ENCODE measurements around the gene OR4F15.

Gene OR4F15

DNA sequence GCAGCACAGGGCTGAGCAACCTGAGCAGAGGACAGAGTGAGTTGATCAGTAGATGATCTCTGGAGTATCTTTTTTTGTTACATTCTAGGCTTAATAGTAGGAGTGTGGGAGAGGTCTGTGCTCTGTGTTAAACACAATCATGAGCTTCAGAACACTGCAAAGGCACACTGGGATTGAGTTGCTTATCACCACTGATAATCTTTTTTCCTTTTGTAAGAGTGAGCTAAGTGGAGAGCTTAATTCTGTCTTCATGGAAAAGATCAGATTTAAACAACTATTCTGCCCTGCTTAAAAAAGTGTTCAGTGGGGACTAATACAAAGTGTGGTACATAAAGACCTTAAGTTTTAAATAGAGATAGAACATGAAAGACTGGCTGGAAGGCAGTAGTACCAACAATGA is 7.6 kb upstream of the OR4F15 start:
- no peak for DNase-seq (ENCODE audit: low read depth, low spot score)

DNA sequence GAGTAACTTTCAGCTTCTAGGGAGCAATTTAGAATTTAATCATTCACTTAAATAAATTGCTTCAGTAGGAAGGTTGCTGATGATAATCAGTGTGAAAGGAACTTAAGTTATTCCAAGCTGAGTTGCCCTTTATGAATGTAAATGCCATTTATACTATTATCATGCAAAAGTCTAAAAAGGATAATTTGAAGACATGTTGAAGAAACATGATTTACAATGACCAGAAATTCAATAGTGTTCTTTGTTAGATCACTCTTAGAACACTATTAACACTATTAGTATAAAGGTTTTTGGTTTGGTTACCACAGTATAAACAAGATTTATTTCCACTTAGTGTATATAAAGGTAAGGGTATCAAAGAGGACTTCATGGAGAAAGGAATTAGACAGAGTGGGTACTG is 7.1 kb upstream of the OR4F15 start:
- DNase-seq (ENCODE audit: low read depth, low spot score): no peak

DNA sequence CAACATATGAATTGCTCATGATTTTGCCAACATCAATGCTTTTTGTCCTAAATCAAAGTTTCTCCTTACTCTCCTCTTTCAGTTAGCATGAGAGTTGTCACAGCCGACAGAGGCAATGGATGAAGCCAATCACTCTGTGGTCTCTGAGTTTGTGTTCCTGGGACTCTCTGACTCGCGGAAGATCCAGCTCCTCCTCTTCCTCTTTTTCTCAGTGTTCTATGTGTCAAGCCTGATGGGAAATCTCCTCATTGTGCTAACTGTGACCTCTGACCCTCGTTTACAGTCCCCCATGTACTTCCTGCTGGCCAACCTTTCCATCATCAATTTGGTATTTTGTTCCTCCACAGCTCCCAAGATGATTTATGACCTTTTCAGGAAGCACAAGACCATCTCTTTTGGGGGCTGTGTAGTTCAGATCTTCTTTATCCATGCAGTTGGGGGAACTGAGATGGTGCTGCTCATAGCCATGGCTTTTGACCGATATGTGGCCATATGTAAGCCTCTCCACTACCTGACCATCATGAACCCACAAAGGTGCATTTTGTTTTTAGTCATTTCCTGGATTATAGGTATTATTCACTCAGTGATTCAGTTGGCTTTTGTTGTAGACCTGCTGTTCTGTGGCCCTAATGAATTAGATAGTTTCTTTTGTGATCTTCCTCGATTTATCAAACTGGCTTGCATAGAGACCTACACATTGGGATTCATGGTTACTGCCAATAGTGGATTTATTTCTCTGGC is 6.2 kb upstream of the OR4F15 start:
- DNase-seq (ENCODE audit: low read depth, low spot score): no peak

DNA sequence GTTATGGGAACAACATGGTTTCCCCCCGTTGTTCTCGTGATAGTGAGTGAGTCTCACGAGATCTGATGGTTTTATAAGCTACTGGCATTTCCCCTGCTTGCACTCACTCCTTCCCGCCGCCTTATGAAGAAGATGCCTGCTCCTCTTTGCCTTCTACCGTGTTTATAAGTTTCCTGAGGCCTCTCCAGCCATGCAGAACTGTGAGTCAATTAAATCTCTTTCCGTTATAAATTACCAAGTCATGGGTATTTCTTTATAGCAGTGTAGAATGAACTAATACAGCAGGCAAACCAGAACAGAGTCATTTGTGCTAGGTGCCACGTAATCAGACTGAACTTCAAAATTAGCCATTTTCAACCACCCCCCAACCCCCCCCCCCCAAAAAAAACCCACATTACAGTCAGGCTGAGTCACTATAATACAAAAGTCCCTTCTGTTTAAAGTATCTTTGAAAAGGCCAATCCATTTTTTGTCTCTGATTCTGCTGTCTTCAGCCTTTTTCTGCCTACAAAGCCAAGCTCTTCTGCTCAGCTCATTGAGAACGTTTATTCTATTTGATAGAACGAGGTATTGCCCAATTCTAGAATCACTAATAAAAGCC is 4.6 kb upstream of the OR4F15 start:
- DNase-seq (ENCODE audit: low read depth, low spot score): no peak

DNA sequence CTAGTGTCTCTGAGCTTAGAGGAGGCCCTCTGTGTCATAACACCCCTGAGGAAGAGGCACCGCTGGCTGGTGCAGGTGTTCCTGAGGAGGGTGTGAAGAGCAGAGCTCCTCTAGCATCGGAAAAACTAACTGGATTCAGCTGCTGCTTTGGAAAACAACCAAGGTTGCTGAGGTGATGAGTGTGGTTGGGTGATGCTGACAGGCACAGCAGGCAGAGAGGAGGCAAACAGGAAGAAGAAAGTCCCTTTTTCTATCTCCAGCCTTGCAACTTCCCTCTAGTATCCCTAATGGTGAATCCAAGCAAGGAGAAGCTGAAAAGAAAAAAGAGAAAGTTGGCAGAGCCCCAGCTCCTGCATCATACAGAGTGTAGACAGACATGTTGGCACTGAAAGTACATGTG is 3.8 kb upstream of the OR4F15 start:
- no peak for DNase-seq (ENCODE audit: low read depth, low spot score)

DNA sequence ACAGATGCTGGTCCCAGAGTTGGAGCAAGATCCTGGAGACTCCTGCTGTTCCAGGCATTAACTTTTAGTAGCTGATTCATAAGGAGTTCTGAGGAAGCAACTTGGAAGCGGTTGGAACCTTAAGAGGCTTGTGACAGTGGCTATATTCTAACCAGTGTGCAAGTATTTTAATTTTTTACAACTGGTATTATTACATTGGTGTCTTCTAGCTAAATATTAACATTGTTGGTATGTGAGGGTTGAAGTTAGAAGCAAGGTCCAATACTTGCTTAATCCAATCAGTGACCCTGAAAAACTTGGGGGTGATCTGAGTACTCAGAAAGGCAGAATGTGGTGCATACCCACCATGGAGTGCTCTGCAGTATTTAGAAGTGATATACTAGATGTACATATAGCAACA is 1.5 kb upstream of the OR4F15 start:
- no peak for DNase-seq (ENCODE audit: low read depth, low spot score)

DNA sequence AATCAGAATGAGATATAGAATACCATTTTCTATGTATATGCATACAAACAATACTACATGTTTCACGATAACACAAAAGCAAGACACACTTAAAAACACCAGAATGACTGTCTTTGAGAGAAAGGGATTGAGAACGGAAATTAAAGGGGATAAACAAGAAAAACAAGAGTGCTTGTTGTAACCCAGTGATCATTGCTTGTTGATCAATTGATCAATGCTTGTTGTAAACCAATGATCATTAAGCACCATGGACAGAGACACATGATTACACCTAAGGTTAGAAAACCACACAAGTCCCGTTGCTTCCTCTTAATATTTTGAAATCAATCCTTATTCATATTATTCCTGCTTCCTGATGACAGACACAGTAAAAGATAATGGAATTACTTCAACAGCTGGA is 1.1 kb upstream of the OR4F15 start:
- DNase-seq (ENCODE audit: low read depth, low spot score): no peak

DNA sequence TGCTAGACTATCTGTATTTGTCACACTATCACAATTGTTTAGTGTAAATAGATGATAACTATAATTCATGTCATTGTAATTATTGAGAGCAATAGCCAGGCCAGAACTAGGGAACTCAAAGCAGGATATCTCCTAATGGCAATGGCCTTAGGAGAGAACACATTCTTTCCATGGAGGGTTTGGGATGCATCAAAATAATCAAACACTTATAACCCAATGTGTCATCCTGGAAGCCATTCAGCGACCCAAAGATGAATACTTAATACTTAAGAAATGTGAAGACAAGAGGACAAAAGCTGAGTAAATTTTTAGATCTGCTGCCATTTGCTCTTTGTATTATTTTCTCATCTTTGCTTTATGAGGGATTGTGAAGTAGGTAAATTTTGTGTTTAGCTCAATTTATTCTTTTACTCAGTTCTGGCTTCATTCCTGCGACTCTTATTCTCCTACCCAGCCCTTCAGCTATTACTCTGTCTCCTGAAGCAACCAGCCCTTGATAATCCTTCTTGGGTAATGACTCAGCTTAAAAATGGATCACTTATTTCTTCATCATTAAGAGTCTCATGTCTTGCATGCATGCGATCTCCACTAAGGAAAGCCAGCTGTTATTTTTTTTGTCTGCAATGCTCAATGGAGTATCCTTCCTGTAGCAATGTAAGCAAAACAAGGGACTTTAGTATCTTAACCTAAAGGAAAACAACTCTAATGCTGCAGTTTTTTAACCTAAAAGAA is 2.0 kb downstream of the OR4F15 start:
- no peak for DNase-seq (ENCODE audit: low read depth, low spot score)

DNA sequence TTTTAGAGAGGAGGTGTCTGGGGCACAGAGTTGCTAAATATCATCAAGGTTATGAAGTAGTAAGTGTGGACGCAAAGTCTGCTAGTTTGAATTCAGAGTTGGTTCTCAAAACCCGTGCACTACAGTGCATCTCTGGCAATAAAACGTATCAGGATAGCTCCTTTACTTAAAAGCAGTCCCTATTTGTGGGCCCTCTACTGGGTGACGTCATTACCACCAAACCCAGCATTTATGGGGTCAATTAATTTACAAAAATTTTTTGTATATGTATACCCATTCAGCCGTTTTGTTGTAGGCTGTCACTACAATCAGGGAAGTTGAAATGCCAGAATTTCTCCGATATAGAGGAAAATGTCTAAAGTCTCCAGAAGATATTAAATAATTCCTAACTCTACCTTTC is 8.8 kb downstream of the OR4F15 start:
- no peak for DNase-seq (ENCODE audit: low read depth, low spot score)

DNA sequence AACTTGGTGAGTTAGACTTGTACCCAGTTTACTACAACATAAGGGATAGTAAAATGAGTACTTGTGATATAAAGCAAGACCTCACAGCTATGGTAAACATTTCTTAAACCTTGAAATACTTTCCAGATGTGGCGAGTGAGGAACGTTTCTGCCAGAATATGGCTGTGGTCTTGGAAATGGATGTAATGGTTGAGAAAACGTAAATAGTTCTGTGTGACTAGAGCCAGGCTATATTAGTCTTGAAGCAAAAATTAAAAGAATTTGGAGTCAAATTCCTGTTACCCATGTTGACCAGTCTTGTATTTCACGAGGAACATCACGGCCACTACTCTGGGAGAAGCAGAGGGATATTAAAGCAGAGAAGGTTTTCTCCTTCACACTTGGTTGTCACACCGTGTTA is 15.3 kb downstream of the OR4F15 start:
- DNase-seq (ENCODE audit: low read depth, low spot score): no peak

DNA sequence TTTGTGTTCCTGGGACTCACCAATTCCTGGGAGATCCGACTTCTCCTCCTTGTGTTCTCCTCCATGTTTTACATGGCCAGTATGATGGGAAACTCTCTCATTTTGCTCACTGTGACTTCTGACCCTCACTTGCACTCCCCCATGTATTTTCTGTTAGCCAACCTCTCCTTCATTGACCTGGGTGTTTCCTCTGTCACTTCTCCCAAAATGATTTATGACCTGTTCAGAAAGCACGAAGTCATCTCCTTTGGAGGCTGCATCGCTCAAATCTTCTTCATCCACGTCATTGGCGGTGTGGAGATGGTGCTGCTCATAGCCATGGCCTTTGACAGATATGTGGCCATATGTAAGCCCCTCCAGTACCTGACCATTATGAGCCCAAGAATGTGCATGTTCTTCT is 16.8 kb downstream of the OR4F15 start:
- no peak for DNase-seq (ENCODE audit: low read depth, low spot score)

DNA sequence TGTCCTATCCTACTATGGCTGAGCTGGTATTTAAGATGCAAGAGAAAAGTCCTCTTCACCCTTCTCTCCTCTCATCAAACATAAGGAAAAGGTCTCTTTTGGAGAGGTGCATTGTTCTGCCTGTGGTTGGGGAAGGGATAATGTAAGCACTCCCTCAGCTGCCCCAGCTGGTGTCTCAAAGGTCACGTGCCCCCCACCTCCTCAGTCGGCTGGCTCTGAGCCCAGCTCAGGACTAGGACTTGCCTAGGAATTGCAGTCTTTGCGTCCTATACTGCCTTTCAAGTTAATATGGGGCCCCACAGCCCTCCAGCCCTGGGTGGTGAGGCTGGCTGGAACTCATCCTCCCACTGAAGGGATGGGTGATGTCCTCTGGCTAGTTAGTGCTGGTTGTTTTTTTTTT is 29.7 kb downstream of the OR4F15 start:
- DNase-seq (ENCODE audit: low read depth, low spot score): no peak

DNA sequence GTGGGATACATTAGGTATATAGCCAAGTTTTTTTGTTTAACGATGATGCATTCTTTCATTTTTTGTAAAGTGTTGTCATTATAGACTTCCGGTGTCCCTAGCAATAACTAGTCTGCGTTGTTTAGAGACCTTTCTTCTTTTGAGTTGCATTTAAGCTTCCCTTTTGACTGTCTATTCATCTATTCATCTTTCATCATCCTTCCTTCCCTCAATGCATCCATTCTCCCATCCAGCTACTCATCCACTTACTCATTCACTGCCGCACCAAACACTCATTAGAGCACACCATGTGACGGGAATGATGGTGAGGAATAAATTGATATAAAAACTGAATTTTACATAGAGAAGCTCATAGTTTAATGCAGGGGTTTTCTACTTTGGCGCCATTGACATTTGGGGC is 32.9 kb downstream of the OR4F15 start:
- DNase-seq (ENCODE audit: low read depth, low spot score): no peak

DNA sequence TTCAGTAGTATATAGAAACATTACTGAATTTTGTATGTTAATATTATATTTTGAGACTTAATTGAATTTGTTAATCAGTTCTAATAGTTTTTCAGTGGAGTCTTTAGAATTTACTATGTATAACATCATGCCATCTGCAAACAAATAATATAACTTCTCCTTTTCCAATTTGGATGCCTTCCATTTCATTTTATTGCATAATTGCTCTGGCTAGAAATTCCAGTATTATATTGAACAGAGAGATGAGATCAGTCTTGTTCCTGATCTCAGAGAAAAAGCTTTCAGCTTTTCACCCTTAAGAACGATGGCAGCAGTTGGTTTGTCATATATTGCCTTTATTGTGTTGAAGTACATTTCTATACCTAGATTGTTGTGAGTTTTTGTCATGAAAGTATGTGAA is 40.4 kb downstream of the OR4F15 start:
- no peak for DNase-seq (ENCODE audit: low read depth, low spot score)

Data from brain pericyte (primary cell).